ENCODE results near the gene NTRK3. TPM values are rescaled to one million over a fixed set of nuclear protein-coding genes. Genes with fewer than 3 reads are reported as not detected.

The NTRK3 gene
- total RNA-seq, 1 donor from 2014 or later = 1.1 TPM

DNA sequence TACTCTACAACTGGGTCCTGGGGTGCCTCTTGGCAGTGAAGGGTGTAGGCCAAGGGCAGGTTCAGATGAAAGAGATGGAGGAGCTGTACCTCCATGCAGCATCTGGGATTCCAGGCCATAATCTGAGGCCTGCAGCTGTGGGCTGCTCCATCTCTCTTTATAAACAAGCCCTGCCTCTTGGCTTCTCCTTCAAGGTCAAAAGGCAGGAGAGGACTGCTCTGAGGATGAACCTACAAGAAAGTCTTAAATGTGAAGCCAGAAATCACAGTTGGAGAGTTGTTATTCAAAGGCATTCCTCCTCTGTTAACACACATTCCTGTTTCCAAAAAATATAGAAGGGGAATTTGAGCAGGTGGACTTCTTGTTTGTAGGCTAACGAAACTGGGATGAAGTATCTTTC is 355.5 kb downstream of the NTRK3 start:
- H3K4me3 Mint-ChIP-seq = no peak overlapping the region
- DNase-seq (ENCODE audit: low read depth, low spot score) = no peak
- H3K27me3 Mint-ChIP-seq (ENCODE audit: low read depth) = peaks cover 8% of the 10 kb centered on the region
- H3K9me3 Mint-ChIP-seq = no peaks in the 10 kb centered on the region
- H3K27ac Mint-ChIP-seq (ENCODE audit: unreplicated experiment) = no peak overlapping the region
- peaks cover 9% of the 10 kb centered on the region for H3K4me1 Mint-ChIP-seq
- H3K36me3 Mint-ChIP-seq (ENCODE audit: low read depth) = no peaks in the 10 kb centered on the region
- TF ChIP-seq, protein P1, sequence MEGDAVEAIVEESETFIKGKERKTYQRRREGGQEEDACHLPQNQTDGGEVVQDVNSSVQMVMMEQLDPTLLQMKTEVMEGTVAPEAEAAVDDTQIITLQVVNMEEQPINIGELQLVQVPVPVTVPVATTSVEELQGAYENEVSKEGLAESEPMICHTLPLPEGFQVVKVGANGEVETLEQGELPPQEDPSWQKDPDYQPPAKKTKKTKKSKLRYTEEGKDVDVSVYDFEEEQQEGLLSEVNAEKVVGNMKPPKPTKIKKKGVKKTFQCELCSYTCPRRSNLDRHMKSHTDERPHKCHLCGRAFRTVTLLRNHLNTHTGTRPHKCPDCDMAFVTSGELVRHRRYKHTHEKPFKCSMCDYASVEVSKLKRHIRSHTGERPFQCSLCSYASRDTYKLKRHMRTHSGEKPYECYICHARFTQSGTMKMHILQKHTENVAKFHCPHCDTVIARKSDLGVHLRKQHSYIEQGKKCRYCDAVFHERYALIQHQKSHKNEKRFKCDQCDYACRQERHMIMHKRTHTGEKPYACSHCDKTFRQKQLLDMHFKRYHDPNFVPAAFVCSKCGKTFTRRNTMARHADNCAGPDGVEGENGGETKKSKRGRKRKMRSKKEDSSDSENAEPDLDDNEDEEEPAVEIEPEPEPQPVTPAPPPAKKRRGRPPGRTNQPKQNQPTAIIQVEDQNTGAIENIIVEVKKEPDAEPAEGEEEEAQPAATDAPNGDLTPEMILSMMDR (conservative IDR thresholded peaks at IDR 0.05) = no peak

DNA sequence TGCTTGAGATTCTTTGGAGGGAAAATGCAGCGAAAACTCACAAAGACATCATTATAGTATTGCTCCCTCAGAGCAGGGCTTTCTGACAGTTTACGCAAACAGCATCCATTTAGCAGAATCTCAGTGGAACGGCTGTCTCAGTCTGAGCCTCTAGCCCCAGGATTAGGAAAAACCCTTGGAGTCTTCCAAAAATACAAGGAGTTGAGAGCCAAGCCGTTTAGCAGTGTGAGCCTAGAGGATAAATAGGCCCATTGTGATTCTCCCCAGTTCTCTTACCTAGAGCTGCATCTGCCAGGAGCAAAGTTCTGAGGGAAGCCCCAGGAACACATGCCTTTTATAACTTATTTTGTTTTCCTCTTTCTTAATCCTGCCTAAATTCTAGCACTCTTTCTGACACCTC is 359.6 kb downstream of the NTRK3 start:
- no peaks in the 10 kb centered on the region for H3K9me3 Mint-ChIP-seq
- no peak for DNase-seq (ENCODE audit: low read depth, low spot score)
- peaks cover 21% of the 10 kb centered on the region for H3K27me3 Mint-ChIP-seq (ENCODE audit: low read depth)
- no peak overlapping the region for H3K27ac Mint-ChIP-seq (ENCODE audit: unreplicated experiment)
- no peaks in the 10 kb centered on the region for H3K36me3 Mint-ChIP-seq (ENCODE audit: low read depth)
- peaks cover 9% of the 10 kb centered on the region for H3K4me1 Mint-ChIP-seq
- TF ChIP-seq, protein P1 (conservative IDR thresholded peaks at IDR 0.05) = no peak
- no peak overlapping the region for H3K4me3 Mint-ChIP-seq

DNA sequence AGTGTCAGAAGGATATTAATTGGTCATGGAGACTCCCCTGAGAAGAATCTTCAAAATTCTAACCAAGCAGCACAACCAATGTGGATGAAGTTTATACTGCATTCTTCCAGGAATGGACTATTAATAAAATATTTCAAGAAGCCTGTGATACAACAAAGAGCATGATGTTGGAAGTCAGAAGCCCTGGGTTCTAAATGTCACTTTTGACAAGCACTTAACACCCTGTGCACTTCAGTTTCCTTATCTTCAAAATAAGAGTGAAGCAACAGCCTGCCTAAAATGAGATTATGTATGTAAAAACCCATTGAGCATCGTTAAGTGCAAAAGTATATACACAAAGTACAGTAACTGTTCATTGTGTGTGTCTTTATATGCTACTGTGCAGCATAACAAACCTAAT is 369.4 kb downstream of the NTRK3 start:
- Mint-ChIP-seq H3K36me3 (ENCODE audit: low read depth) (no peaks in the 10 kb centered on the region), H3K27ac (ENCODE audit: unreplicated experiment) (no peak overlapping the region)
- TF ChIP-seq, protein P1 (conservative IDR thresholded peaks at IDR 0.05) = no peak

DNA sequence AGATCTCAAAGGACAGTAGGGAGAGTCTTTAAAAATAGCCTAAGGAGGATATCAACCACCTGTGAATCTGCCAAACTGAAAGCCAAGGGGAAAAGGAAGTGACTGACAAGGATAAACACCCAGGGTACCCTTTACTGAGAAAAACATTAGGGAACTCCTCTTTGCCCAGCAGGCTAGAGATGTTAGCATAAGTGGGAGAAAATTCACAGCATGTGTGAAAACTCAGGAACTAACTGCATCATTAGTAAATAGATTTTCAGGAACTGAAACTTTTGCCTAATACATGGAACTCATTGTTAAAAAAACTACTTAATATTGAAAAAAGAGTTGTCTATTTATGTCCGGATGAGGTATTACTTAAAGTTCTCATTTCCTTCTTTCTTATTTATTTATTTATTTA is 375.5 kb downstream of the NTRK3 start:
- no peak for DNase-seq (ENCODE audit: low read depth, low spot score)
- Mint-ChIP-seq H3K36me3 (ENCODE audit: low read depth) (no peaks in the 10 kb centered on the region), H3K4me3 (no peak overlapping the region), H3K27ac (ENCODE audit: unreplicated experiment) (no peak overlapping the region), H3K4me1 (peaks cover under 1% of the 10 kb centered on the region), H3K9me3 (peaks cover 2% of the 10 kb centered on the region), H3K27me3 (ENCODE audit: low read depth) (peaks cover 6% of the 10 kb centered on the region)
- TF ChIP-seq, protein P1 (conservative IDR thresholded peaks at IDR 0.05) = no peak

More for the DNA sequence above, 369.4 kb downstream of the NTRK3 start:
- no peak for DNase-seq (ENCODE audit: low read depth, low spot score)
- H3K27me3 Mint-ChIP-seq (ENCODE audit: low read depth) = peaks cover 46% of the 10 kb centered on the region
- H3K4me1 Mint-ChIP-seq = no peaks in the 10 kb centered on the region
- H3K4me3 Mint-ChIP-seq = no peak overlapping the region
- H3K9me3 Mint-ChIP-seq = peaks cover 2% of the 10 kb centered on the region

DNA sequence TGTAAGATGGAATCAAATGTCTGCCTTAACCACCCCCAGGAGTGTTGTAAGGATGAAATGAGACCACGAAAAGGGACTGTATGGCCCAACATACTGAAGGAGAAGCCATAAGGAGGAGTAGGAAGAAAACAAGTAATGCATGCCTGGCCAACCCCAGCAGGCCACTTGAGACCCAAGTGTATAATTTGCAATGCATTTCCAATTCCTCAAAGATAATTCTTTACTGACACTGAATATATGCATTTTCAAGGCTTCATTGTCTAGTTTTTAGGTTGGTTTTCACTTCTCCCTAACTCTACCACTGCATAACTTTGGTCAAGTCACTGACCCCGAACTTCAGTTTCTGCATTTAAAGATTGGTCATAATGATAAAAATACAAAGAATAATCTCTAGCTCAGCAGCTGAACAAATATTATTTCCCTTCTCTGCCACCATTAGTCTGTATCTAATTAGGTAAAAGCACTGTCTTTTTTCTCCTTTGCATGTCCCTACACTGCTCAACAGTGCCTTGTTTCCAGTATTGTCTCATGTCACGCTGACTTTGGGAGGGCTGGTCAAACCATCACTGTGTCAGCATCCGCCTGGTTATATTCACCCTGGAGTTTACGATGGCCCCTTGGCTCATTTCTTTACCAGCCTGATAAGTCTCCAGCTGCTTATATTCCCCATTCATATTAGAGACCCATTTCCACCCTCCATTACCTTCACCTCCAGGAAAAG is 378.6 kb downstream of the NTRK3 start:
- Mint-ChIP-seq H3K4me1 (peaks cover 21% of the 10 kb centered on the region), H3K9me3 (no peaks in the 10 kb centered on the region), H3K27me3 (ENCODE audit: low read depth) (no peaks in the 10 kb centered on the region), H3K4me3 (no peak overlapping the region), H3K27ac (ENCODE audit: unreplicated experiment) (no peak overlapping the region), H3K36me3 (ENCODE audit: low read depth) (no peaks in the 10 kb centered on the region)
- TF ChIP-seq, protein P1 (conservative IDR thresholded peaks at IDR 0.05) = no peak
- no peak for DNase-seq (ENCODE audit: low read depth, low spot score)
